ENCODE results near the gene TULP1. TPM values are rescaled to one million over a fixed set of nuclear protein-coding genes. Genes with fewer than 3 reads are reported as not detected.

TULP1 gene
- total and polyA plus RNA-seq, 10 donors = 0.03 to 0.09 (median 0.04) TPM; not detected in 7

- Histone ChIP-seq H3K36me3 (peaks cover 0 to 72% (median 34%) of the 10 kb centered on the region in 6 donors), H3K9me3 (no peaks in the 10 kb centered on the region), H3K4me3 (no peak overlapping the region), H3K27me3 (replicated peaks in 1 of 7) (no peaks in the 10 kb centered on the region), H3K27ac (no peak overlapping the region), H3K4me1 (peaks cover 12 to 38% (median 22%) of the 10 kb centered on the region in 6 donors)
- no peak for DNase-seq
- intact Hi-C loops (cut with DNase I; ENCODE audit: low total_unique reads) = no loop called here
- WGBS, 5 donors = 84 to 96% (median 93%) methylated on average over 19 to 20 of the region's 20 CpGs
- TF ChIP-seq, protein P1, sequence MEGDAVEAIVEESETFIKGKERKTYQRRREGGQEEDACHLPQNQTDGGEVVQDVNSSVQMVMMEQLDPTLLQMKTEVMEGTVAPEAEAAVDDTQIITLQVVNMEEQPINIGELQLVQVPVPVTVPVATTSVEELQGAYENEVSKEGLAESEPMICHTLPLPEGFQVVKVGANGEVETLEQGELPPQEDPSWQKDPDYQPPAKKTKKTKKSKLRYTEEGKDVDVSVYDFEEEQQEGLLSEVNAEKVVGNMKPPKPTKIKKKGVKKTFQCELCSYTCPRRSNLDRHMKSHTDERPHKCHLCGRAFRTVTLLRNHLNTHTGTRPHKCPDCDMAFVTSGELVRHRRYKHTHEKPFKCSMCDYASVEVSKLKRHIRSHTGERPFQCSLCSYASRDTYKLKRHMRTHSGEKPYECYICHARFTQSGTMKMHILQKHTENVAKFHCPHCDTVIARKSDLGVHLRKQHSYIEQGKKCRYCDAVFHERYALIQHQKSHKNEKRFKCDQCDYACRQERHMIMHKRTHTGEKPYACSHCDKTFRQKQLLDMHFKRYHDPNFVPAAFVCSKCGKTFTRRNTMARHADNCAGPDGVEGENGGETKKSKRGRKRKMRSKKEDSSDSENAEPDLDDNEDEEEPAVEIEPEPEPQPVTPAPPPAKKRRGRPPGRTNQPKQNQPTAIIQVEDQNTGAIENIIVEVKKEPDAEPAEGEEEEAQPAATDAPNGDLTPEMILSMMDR (IDR thresholded peaks at IDR 0.05 in 8 of 11, conservative IDR thresholded peaks at IDR 0.05 in 3 of 11) = no peak
- peak in 1 of 3 donors; percentile 4 for TF ChIP-seq POLR2AphosphoS5 (IDR thresholded peaks at IDR 0.05)
These were observed 37.6 kb downstream of the TULP1 start for GRCh38 chr6:35474942-35475570.

DNA sequence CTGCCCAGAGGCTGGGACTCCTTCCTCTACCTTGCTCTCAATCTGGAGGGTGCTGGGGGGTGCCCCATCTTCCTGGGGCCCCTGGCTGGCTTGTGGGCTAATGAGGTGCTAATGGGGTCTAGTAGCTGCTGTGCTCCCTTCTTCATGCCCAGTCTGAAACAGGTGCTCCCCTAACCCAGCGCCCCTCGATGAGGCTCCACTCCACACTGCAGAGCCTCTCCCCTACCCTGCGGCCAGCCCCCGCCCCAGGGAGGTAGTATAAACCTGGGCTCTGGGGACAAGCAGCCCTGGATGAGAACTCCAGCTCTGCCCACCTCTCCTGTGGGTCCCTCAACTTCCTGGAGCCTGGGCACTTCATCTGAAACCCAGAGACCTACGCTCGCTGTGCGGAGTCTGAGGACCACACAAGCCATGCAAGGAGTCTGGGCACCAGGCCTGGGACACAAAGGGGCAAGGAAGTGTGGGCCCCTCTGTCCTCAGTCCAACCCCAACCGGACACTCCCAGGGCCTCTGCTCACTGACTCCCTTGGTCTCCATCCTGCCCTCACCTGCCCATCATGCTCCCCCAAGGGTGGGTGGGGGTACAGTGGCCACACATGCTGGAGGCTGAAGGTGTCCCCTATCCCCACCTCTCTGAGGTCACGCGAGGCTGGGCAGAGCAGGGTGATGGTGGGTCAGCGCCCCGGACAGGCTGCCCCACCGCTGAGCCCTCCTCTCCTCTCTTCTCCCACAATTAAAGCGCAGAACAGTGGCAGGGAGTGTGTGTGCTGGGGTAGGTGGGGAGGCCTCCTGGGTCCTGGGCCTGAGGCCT, 38.4 kb downstream of the TULP1 start:
- Histone ChIP-seq H3K4me1 (peaks cover 18 to 45% (median 29%) of the 10 kb centered on the region in 6 donors), H3K27me3 (replicated peaks in 1 of 7) (no peaks in the 10 kb centered on the region), H3K36me3 (peaks cover 0 to 72% (median 36%) of the 10 kb centered on the region in 6 donors), H3K4me3 (no peak overlapping the region), H3K27ac (no peak overlapping the region), H3K9me3 (no peaks in the 10 kb centered on the region)
- intact Hi-C loops (cut with DNase I; ENCODE audit: low total_unique reads) = no loop called here
- WGBS, 5 donors = 87 to 95% (median 89%) methylated on average over 10 to 14 of the region's 14 CpGs
- DNase-seq = no peak
- no peak for TF ChIP-seq POLR2A (IDR thresholded peaks at IDR 0.05)
- TF ChIP-seq POLR2AphosphoS5 (IDR thresholded peaks at IDR 0.05) = peak; percentile 38 to 71 (median 41)
- TF ChIP-seq, protein P1 (IDR thresholded peaks at IDR 0.05 in 8 of 11, conservative IDR thresholded peaks at IDR 0.05 in 3 of 11) = no peak

- Histone ChIP-seq H3K4me3 (no peak overlapping the region), H3K36me3 (peaks cover 0 to 69% (median 36%) of the 10 kb centered on the region in 6 donors), H3K27me3 (replicated peaks in 1 of 7) (no peaks in the 10 kb centered on the region), H3K27ac (no peak overlapping the region), H3K9me3 (no peaks in the 10 kb centered on the region), H3K4me1 (peaks cover 19 to 51% (median 35%) of the 10 kb centered on the region in 6 donors)
- TF ChIP-seq, protein P1 (IDR thresholded peaks at IDR 0.05 in 8 of 11, conservative IDR thresholded peaks at IDR 0.05 in 3 of 11) = no peak
- TF ChIP-seq POLR2AphosphoS5 (IDR thresholded peaks at IDR 0.05) (peak in 1 of 3 donors; percentile 3), POLR2A (IDR thresholded peaks at IDR 0.05) (no peak)
- DNase-seq = no peak
- intact Hi-C loops (cut with DNase I; ENCODE audit: low total_unique reads) = no loop called here
These were observed 38.9 kb downstream of the TULP1 start for GRCh38 chr6:35473850-35474130.
